Measurements from ENCODE around the gene IL23A. TPM values are rescaled to one million over a fixed set of nuclear protein-coding genes. Genes with fewer than 3 reads are reported as not detected.
"Not testable (repeated sequence)": the region's sequence is repeated elsewhere in the genome, so short reads cannot be mapped to it uniquely, and the experiment has no call there.

Gene IL23A
- total RNA-seq, 1 experiment from 2014 or later = 5.9 TPM

GRCh38 chr12:56315622-56316473 is 22.8 kb upstream of the IL23A start, which contains the start of gene CNPY2:
Gene CNPY2, minus strand, starts transcription at chr12:56315988. Its CDS starts 771 bp downstream, at chr12:56315217.
- peak within 1 kb of the TSS; percentile 89; the same call in 1 of the 2 replicates for H2AFZ ChIP-seq (ENCODE audit: low read length)
- no peaks in the 10 kb centered on the region for H3K9me3 ChIP-seq (ENCODE audit: low read length)
- no peaks in the 10 kb centered on the region for H4K20me1 ChIP-seq (ENCODE audit: insufficient read depth, low read depth, low read length)
- peak within 1 kb of the TSS; percentile 69 for H3K27ac ChIP-seq (ENCODE audit: low read length)
- H3K9ac ChIP-seq (ENCODE audit: low read length) = peak within 1 kb of the TSS; percentile 100
- peak within 1 kb of the TSS; percentile 99 for H3K4me3 ChIP-seq (ENCODE audit: low read length)
- peaks cover 18% of the 10 kb centered on the region for H3K79me2 ChIP-seq (ENCODE audit: low read length)
- H3K27me3 ChIP-seq (ENCODE audit: low read length) = no peaks in the 10 kb centered on the region
- peaks cover 15% of the 10 kb centered on the region; the same call in 1 of the 2 replicates for H3K36me3 ChIP-seq (ENCODE audit: insufficient read depth, low read length)
- peak; percentile 99 for DNase-seq
- no peaks in the 10 kb centered on the region for H3K9me2 ChIP-seq (replicated peaks; ENCODE audit: insufficient read depth, low read length)
- peak within 1 kb of the TSS; percentile 98 for H3K4me2 ChIP-seq (ENCODE audit: low read depth, low read length, poor library complexity, severe bottlenecking)
- H3K4me1 ChIP-seq (ENCODE audit: low read length) = peaks cover 21% of the 10 kb centered on the region

GRCh38 chr12:56317675-56318074 is 21.0 kb upstream of the IL23A start:
- H3K79me2 ChIP-seq (ENCODE audit: low read length) = peaks cover 18% of the 10 kb centered on the region
- H3K9me3 ChIP-seq (ENCODE audit: low read length) = no peaks in the 10 kb centered on the region
- H3K9me2 ChIP-seq (replicated peaks; ENCODE audit: insufficient read depth, low read length) = no peaks in the 10 kb centered on the region
- no peak overlapping the region for H3K4me2 ChIP-seq (ENCODE audit: low read depth, low read length, poor library complexity, severe bottlenecking)
- H4K20me1 ChIP-seq (ENCODE audit: insufficient read depth, low read depth, low read length) = no peaks in the 10 kb centered on the region
- no peak overlapping the region for H3K27ac ChIP-seq (ENCODE audit: low read length)
- H3K9ac ChIP-seq (ENCODE audit: low read length) = no peak overlapping the region
- no peak for DNase-seq
- H3K36me3 ChIP-seq (ENCODE audit: insufficient read depth, low read length) = peaks cover 20% of the 10 kb centered on the region; the same call in 1 of the 2 replicates
- H3K4me1 ChIP-seq (ENCODE audit: low read length) = peaks cover 21% of the 10 kb centered on the region
- no peak overlapping the region for H3K4me3 ChIP-seq (ENCODE audit: low read length)
- no peak overlapping the region for H2AFZ ChIP-seq (ENCODE audit: low read length)
- no peaks in the 10 kb centered on the region for H3K27me3 ChIP-seq (ENCODE audit: low read length)

GRCh38 chr12:56321027-56321426 is 17.7 kb upstream of the IL23A start:
- H3K9ac ChIP-seq (ENCODE audit: low read length) = no peak overlapping the region
- H4K20me1 ChIP-seq (ENCODE audit: insufficient read depth, low read depth, low read length) = no peaks in the 10 kb centered on the region
- no peaks in the 10 kb centered on the region for H3K9me3 ChIP-seq (ENCODE audit: low read length)
- H3K4me2 ChIP-seq (ENCODE audit: low read depth, low read length, poor library complexity, severe bottlenecking) = no peak overlapping the region
- no peak overlapping the region for H3K4me3 ChIP-seq (ENCODE audit: low read length)
- no peak overlapping the region for H3K27ac ChIP-seq (ENCODE audit: low read length)
- H3K27me3 ChIP-seq (ENCODE audit: low read length) = no peaks in the 10 kb centered on the region
- H3K9me2 ChIP-seq (replicated peaks; ENCODE audit: insufficient read depth, low read length) = no peaks in the 10 kb centered on the region
- H3K79me2 ChIP-seq (ENCODE audit: low read length) = no peaks in the 10 kb centered on the region
- H3K4me1 ChIP-seq (ENCODE audit: low read length) = peaks cover 11% of the 10 kb centered on the region
- H3K36me3 ChIP-seq (ENCODE audit: insufficient read depth, low read length) = peaks cover 24% of the 10 kb centered on the region
- no peak overlapping the region for H2AFZ ChIP-seq (ENCODE audit: low read length)
- DNase-seq = no peak

- not testable (repeated sequence) for H3K27me3 ChIP-seq (ENCODE audit: low read length); H3K4me1 ChIP-seq (ENCODE audit: low read length); H3K9ac ChIP-seq (ENCODE audit: low read length); H3K79me2 ChIP-seq (ENCODE audit: low read length); H3K27ac ChIP-seq (ENCODE audit: low read length); H4K20me1 ChIP-seq (ENCODE audit: insufficient read depth, low read depth, low read length); H3K9me2 ChIP-seq (replicated peaks; ENCODE audit: insufficient read depth, low read length); H3K4me3 ChIP-seq (ENCODE audit: low read length); H3K9me3 ChIP-seq (ENCODE audit: low read length); H2AFZ ChIP-seq (ENCODE audit: low read length); DNase-seq; H3K4me2 ChIP-seq (ENCODE audit: low read depth, low read length, poor library complexity, severe bottlenecking)
- peaks cover 24% of the 10 kb centered on the region for H3K36me3 ChIP-seq (ENCODE audit: insufficient read depth, low read length)
These were observed 17.1 kb upstream of the IL23A start for GRCh38 chr12:56321610-56322009.

- Histone ChIP-seq H3K36me3 (ENCODE audit: insufficient read depth, low read length) (peaks cover 24% of the 10 kb centered on the region), H2AFZ (ENCODE audit: low read length) (no peak overlapping the region), H3K9ac (ENCODE audit: low read length) (no peak overlapping the region), H3K4me2 (ENCODE audit: low read depth, low read length, poor library complexity, severe bottlenecking) (no peak overlapping the region), H3K79me2 (ENCODE audit: low read length) (no peaks in the 10 kb centered on the region), H3K27me3 (ENCODE audit: low read length) (no peaks in the 10 kb centered on the region), H3K4me1 (ENCODE audit: low read length) (no peaks in the 10 kb centered on the region), H3K9me3 (ENCODE audit: low read length) (no peaks in the 10 kb centered on the region), H3K9me2 (replicated peaks; ENCODE audit: insufficient read depth, low read length) (no peaks in the 10 kb centered on the region), H4K20me1 (ENCODE audit: insufficient read depth, low read depth, low read length) (no peaks in the 10 kb centered on the region), H3K4me3 (ENCODE audit: low read length) (no peak overlapping the region), H3K27ac (ENCODE audit: low read length) (no peak overlapping the region)
- DNase-seq = no peak
These were observed 14.5 kb upstream of the IL23A start for GRCh38 chr12:56324206-56324605.

- no peak for DNase-seq
- H3K27me3 ChIP-seq (ENCODE audit: low read length) = no peaks in the 10 kb centered on the region
- no peak overlapping the region for H3K9ac ChIP-seq (ENCODE audit: low read length)
- no peaks in the 10 kb centered on the region for H3K4me1 ChIP-seq (ENCODE audit: low read length)
- H3K27ac ChIP-seq (ENCODE audit: low read length) = no peak overlapping the region
- no peak overlapping the region for H3K4me2 ChIP-seq (ENCODE audit: low read depth, low read length, poor library complexity, severe bottlenecking)
- no peaks in the 10 kb centered on the region for H4K20me1 ChIP-seq (ENCODE audit: insufficient read depth, low read depth, low read length)
- peaks cover 18% of the 10 kb centered on the region for H3K36me3 ChIP-seq (ENCODE audit: insufficient read depth, low read length)
- no peaks in the 10 kb centered on the region for H3K9me3 ChIP-seq (ENCODE audit: low read length)
- H3K9me2 ChIP-seq (replicated peaks; ENCODE audit: insufficient read depth, low read length) = no peaks in the 10 kb centered on the region
- no peak overlapping the region for H3K4me3 ChIP-seq (ENCODE audit: low read length)
- no peak overlapping the region for H2AFZ ChIP-seq (ENCODE audit: low read length)
- 0 out of 2 replicates have a peak, but pooled peaks cover 2% of the 10 kb centered on the region for H3K79me2 ChIP-seq (ENCODE audit: low read length)
These were observed 12.6 kb upstream of the IL23A start for GRCh38 chr12:56326126-56326525.

GRCh38 chr12:56326533-56326932 is 12.2 kb upstream of the IL23A start:
- Histone ChIP-seq H3K4me2 (ENCODE audit: low read depth, low read length, poor library complexity, severe bottlenecking) (no peak overlapping the region), H3K27me3 (ENCODE audit: low read length) (no peaks in the 10 kb centered on the region), H3K4me3 (ENCODE audit: low read length) (no peak overlapping the region), H4K20me1 (ENCODE audit: insufficient read depth, low read depth, low read length) (no peaks in the 10 kb centered on the region), H2AFZ (ENCODE audit: low read length) (no peak overlapping the region), H3K79me2 (ENCODE audit: low read length) (0 out of 2 replicates have a peak, but pooled peaks cover 3% of the 10 kb centered on the region), H3K27ac (ENCODE audit: low read length) (no peak overlapping the region), H3K4me1 (ENCODE audit: low read length) (no peaks in the 10 kb centered on the region), H3K36me3 (ENCODE audit: insufficient read depth, low read length) (peaks cover 18% of the 10 kb centered on the region), H3K9me2 (replicated peaks; ENCODE audit: insufficient read depth, low read length) (no peaks in the 10 kb centered on the region), H3K9me3 (ENCODE audit: low read length) (no peaks in the 10 kb centered on the region), H3K9ac (ENCODE audit: low read length) (no peak overlapping the region)
- no peak for DNase-seq

- Histone ChIP-seq H3K4me2 (ENCODE audit: low read depth, low read length, poor library complexity, severe bottlenecking) (no peak overlapping the region), H3K9me2 (replicated peaks; ENCODE audit: insufficient read depth, low read length) (no peaks in the 10 kb centered on the region), H4K20me1 (ENCODE audit: insufficient read depth, low read depth, low read length) (no peaks in the 10 kb centered on the region), H3K4me3 (ENCODE audit: low read length) (no peak overlapping the region), H3K27me3 (ENCODE audit: low read length) (no peaks in the 10 kb centered on the region), H3K9ac (ENCODE audit: low read length) (no peak overlapping the region), H3K79me2 (ENCODE audit: low read length) (peaks cover 22% of the 10 kb centered on the region), H3K36me3 (ENCODE audit: insufficient read depth, low read length) (no peaks in the 10 kb centered on the region; the same call in 1 of the 2 replicates), H2AFZ (ENCODE audit: low read length) (no peak overlapping the region), H3K4me1 (ENCODE audit: low read length) (peaks cover 17% of the 10 kb centered on the region), H3K9me3 (ENCODE audit: low read length) (no peaks in the 10 kb centered on the region), H3K27ac (ENCODE audit: low read length) (no peak overlapping the region)
- no peak for DNase-seq
These were observed 7.7 kb upstream of the IL23A start for GRCh38 chr12:56330936-56331490.

Measured in Karpas-422 (cell line).